Activated CD8-positive, alpha-beta memory T cell treated with anti-CD3 and anti-CD28 coated beads, Interleukin-2, amount 50 U/mL, for 24 hours (primary cell): Measurements from ENCODE around the gene LCE3A.
"Not testable (repeated sequence)": the region's sequence is repeated elsewhere in the genome, so short reads cannot be mapped to it uniquely, and the experiment has no call there.

Experiments used
- DNase-seq: peaks from one replicate; pipeline ENCODE4 v3.0.0-alpha.2; 2020; ENCODE audit errors: extremely low read depth

Gene LCE3A

DNA sequence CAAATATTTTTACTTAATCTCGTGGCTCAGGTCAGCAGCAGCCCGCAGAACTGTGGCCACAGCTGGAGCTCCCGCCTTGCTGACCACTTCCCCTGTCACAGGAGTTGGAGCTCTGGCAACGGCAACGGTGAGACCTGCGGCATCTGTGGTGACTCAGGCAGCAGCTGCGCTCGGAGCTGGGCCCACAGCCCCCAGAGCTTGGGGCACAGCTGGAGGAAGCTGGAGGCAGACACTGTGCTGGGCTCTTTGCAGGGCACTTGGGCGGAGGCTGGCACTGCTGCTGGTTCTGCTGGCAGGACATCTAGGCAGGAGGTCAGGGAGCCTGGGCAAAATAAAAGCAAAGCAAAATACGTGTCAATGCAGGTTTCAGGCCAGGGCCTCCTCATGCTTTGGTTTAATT lies at the start of gene LCE3A:
Gene LCE3A, minus strand, starts transcription at position 301 of the 400 bp plus-strand sequence. Its CDS starts 0 bp downstream, at position 301.
- no peak for DNase-seq

- no peak for DNase-seq
Observed at GRCh38 chr1:152667648-152668047, 44.7 kb upstream of the LCE3A start.

GRCh38 chr1:152666171-152666570 lies 43.3 kb upstream of the LCE3A start:
- DNase-seq, result not testable (repeated sequence)

GRCh38 chr1:152663098-152663497 lies 40.2 kb upstream of the LCE3A start, which contains the start of gene LCE2D:
TSS of gene LCE2D (plus strand) at chr1:152663380. CDS start at chr1:152664106, 726 bp downstream.
- DNase-seq, result no peak

DNA sequence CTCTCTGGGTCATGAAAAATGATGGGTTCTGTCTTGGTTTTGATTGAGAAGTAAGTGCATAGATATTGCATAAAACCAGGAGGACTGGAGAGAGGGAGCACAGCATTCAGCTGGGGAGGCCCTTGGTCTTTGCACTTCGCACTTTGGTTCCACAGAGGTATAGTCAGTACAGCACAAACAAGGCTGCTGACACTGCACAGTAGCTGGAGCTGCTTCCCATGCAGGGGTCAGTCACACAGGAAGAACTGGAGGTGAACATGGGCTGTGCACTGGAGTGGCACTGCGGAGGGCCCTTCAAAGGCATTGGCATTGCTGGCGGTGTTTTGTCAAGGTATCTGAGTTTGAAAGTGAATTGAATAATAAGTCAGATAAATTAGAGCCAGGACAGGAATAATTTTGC lies 35.7 kb upstream of the LCE3A start:
- no peak for DNase-seq

DNA sequence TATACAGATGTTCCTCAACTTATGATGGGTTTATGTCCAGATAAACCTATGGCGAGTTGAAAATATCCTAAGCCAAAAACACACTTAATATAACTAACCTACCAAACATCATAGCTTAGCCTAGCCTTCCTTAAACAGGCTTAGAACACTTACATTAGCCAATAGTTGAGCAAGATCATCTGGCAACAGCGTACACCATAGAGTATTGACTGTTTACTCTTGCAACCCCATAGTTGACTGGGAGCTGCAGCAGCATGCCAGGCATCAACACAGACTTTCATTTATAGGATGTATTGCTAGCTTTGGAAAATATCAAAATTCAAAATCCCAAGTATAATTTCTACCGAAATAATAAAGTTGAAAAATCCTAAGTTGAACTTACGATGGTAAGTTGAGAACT lies 34.8 kb upstream of the LCE3A start:
- no peak for DNase-seq

- DNase-seq, result no peak
Observed at GRCh38 chr1:152656459-152656858, 33.6 kb upstream of the LCE3A start.

DNA sequence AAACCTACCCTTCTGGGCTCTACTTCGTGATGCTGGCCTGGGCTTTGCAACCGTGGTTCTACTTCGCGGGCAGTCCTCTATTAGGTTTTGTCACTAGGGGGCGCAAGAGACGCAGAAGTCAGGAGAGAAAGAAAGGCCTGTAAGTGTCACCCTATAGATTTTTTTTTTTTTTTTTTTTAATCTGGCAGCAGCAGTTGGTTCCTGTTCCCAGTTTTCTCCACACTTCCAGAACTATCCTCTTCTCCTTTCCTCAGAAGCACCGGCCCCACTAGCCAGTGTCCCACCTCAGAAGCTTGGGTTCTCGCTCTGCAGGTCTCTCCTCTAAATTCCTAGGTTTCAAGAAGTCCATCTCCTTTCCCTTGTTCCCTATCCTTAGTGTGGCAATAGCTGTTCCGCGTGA lies 31.2 kb upstream of the LCE3A start:
- DNase-seq, result no peak

- no peak for DNase-seq
Observed at GRCh38 chr1:152646656-152647055, 23.8 kb upstream of the LCE3A start.

GRCh38 chr1:152645146-152645545 lies 22.2 kb upstream of the LCE3A start:
- no peak for DNase-seq

GRCh38 chr1:152643945-152644344 lies 21.0 kb upstream of the LCE3A start:
- DNase-seq, result no peak

- no peak for DNase-seq
Observed at GRCh38 chr1:152640351-152640750, 17.4 kb upstream of the LCE3A start.

DNA sequence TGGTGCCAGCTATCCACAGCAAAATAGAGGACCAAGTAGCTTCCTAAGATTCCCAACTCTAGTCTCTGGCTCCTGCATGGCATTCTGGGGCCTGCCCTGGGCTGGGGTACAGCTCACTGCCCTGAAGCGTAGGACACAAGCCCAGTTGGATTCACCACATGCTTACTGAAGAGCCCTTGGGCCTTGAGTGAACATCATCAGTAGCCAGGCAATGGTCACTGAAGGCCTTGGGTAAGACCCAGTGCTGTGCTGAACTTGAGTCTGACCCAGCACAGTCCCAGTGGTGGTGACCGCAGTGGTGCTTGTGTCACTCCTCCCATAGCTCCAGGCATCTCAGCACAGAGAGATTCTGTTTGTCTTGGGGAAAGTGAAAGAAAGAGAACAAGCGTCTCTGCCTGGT lies 7.7 kb upstream of the LCE3A start:
- DNase-seq, result no peak

DNA sequence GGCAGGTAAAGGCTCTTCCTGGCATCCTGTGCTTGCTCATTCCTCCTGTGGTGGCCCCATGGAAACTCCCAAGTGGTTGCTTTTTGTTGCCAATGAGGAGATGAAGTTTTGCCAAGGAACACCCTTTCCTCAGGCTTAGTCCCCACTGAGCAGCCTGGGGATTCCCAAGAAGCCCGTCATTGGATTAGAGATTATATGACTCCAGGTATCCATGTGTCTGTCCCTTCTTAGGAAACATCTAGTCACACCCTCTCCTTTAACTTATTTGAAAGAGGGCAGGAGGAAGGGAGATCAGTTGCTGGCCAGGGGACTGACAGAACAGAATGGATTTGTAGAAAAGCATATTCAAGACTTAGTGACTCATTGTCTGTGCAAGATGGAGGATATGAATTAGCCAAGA lies 3.8 kb upstream of the LCE3A start:
- DNase-seq, result no peak

GRCh38 chr1:152623203-152623844 lies 421 bp upstream of the LCE3A start:
- no peak for DNase-seq

- DNase-seq, result no peak
Observed at GRCh38 chr1:152621993-152622392, 910 bp downstream of the LCE3A start.

DNA sequence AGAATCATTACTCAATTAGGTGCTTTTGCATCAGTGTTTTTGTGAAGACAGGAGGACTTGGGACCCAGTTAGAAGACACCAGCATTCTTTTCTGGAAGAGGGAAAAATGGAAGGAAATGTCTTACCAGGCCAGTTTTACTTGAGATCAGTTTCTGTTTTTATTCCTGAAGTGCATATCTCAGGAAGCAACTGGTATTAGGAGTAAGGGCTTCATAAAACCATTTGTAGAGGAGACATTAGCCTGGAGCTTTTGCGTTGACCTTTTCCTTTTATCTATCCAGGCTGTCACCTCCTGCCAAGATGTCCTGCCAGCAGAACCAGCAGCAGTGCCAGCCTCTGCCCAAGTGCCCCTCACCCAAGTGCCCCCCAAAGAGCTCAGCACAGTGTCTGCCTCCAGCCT lies 9.4 kb downstream of the LCE3A start, which contains the start of gene LCE3B:
Gene LCE3B, plus strand, starts transcription at position 301 of the 400 bp plus-strand sequence. Its CDS starts 0 bp downstream, at position 301.
- no peak for DNase-seq

DNA sequence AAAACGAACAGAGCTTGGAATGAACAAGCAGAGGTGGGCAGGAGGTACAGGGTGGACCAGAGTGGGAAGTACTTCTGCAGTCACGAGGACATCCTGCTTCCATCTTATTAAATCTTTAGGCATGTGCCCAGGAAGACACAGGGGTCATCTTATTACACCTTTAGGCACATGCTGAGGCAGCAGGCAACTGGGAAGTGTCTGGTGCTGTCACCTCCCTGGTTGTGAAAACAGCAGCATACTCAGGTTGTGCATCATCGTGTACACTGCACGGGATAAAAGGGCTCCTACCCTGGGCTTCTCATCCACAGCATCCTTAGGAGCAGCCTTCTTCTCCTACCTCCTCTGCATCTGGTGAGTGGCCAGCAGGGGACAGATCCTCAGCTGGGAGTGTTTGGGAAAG lies 23.0 kb downstream of the LCE3A start, which contains the start of gene LCE3C:
Gene LCE3C, plus strand, starts transcription at position 301 of the 400 bp plus-strand sequence. CDS start 498 bp downstream, outside the sequence.
- no peak for DNase-seq

GRCh38 chr1:152596986-152597385 lies 25.9 kb downstream of the LCE3A start:
- no peak for DNase-seq

DNA sequence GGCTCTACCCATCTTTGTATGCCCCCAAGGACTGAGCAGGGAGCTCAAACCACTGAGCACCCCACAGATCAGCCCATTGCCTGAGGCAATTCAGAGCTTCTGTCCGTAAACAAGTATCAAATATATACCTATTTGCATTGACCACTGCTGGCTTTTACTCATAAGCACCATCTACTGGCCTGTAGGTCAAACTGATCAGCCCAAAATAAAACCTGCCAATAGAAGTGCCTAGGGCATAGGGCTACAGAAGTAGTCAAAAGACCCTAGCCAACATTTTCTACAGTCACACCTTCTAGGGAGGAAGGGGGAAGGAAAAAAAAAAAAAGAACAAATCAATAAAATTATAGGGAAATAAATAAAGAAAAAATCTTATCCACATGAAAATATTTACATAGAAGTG lies 37.3 kb downstream of the LCE3A start:
- no peak for DNase-seq

GRCh38 chr1:152582647-152583046 lies 40.3 kb downstream of the LCE3A start:
- DNase-seq, result no peak

- no peak for DNase-seq
Observed at GRCh38 chr1:152580433-152580832, 42.5 kb downstream of the LCE3A start, which contains the start of gene LCE3D. TSS of gene LCE3D (minus strand) at chr1:152580516. CDS start at chr1:152579936, 580 bp downstream.

DNA sequence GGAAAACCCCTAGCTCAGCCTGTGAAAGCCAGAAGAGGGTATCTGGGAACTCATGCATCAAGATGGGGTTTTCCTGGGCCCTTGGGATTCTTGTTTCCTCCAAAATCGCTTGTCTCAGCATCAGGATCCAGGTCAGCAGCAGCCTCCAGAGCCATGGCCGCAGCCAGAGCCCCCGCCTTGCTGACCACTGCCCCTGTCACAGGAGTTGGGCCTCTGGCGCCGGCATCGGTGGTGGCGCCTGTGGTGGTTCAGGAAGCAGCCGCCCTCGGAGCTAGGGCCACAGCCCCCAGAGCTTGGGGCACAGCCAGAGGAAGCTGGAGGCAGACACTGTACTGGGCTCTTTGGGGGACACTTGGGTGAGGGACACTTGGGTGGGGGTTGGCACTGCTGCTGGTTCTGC lies 43.4 kb downstream of the LCE3A start:
- DNase-seq, result not testable (repeated sequence)

DNA sequence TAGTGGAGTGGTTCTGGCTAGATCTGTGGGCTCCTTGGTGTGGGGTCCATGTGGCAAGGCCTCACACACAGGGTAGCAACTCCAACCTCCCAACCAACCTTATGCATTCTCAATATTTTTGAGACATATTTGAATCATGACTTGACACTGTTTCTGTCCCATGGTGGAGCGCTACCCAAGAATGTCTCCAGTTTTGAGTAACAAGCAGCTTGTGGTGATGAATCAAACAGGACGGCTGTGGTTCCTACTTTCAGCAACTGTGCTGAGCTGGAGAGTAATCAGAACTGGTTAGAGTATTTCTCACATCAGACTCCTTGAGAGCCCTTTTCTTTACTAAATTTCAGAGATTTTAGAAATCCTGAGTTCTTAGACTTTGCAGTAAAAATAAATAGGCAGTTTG lies 45.7 kb downstream of the LCE3A start:
- no peak for DNase-seq
